Smooth muscle cell (in vitro differentiated cells): ENCODE measurements around the gene IGSF21. TPM values are rescaled to one million over a fixed set of nuclear protein-coding genes. Genes with fewer than 3 reads are reported as not detected.

ENCODE experiments used
- DNase-seq: peaks from one replicate; lab custom pipeline; 2025; ENCODE audit not compliant: unreplicated experiment; lab: John Stamatoyannopoulos, UW
- H2AFZ ChIP-seq: fragments of 200-600 bp; sonication (generic); 2 replicates; pipeline ENCODE4 v1.6.0; 2016; ENCODE audit warnings: antibody characterized with exemption, low read depth, mild to moderate bottlenecking
- H3F3A ChIP-seq: fragments of 200-600 bp; sonication (generic); 2 replicates; pipeline ENCODE4 v1.6.0; 2017; ENCODE audit warnings: antibody characterized with exemption, low read depth
- H3K27ac ChIP-seq: fragments of 200-600 bp; sonication (generic); 2 replicates; pipeline ENCODE4 v1.5.1; 2016; ENCODE audit warnings: low read depth, mild to moderate bottlenecking
- H3K27me3 ChIP-seq: fragments of 200-600 bp; sonication (generic); 2 replicates; pipeline ENCODE4 v1.6.1; 2016; ENCODE audit warnings: low read depth, mild to moderate bottlenecking
- H3K36me3 ChIP-seq: fragments of 200-600 bp; sonication (generic); 2 replicates; pipeline ENCODE4 v1.5.1; 2016; ENCODE audit warnings: low read depth
- H3K4me1 ChIP-seq: fragments of 200-600 bp; sonication (generic); 2 replicates; pipeline ENCODE4 v1.5.1; 2016; ENCODE audit warnings: low read depth
- H3K4me2 ChIP-seq: fragments of 200-600 bp; sonication (generic); 2 replicates; pipeline ENCODE4 v1.6.0; 2016; ENCODE audit warnings: mild to moderate bottlenecking
- H3K4me3 ChIP-seq: fragments of 200-600 bp; sonication (generic); 2 replicates; pipeline ENCODE4 v1.5.1; 2016; ENCODE audit warnings: mild to moderate bottlenecking
- H3K79me2 ChIP-seq: fragments of 200-600 bp; sonication (generic); 2 replicates; pipeline ENCODE4 v1.6.0; 2016; ENCODE audit warnings: low read depth, mild to moderate bottlenecking
- H3K9ac ChIP-seq: fragments of 200-600 bp; sonication (generic); 2 replicates; pipeline ENCODE4 v1.6.0; 2016; ENCODE audit warnings: low read depth
- H3K9me3 ChIP-seq: fragments of 200-600 bp; sonication (generic); replicated peaks from 2 replicates; pipeline ENCODE4 v1.5.1; 2016; ENCODE audit warnings: low read depth
- H4K20me1 ChIP-seq: fragments of 200-600 bp; sonication (generic); 2 replicates; pipeline ENCODE4 v1.6.0; 2016; ENCODE audit warnings: low read depth
- WGBS: methylation state at CpG from one replicate; pipeline ENCODE4 v1.1.7; 2016; ENCODE audit warnings: low lambda C conversion rate; 5-methylcytosine and 5-hydroxymethylcytosine counted together
- polyA plus RNA-seq: library from polyadenylated mRNA; unstranded; fragments of >200 nt; fragmentation: Nextera tagmentation; extraction: Ambion mirVana; gene quantifications from 2 replicates; pipeline ENCODE4 v1.2.1, GENCODE V29; 2016
- total RNA-seq: library from RNA; depleted of rRNA; stranded (reverse); fragments of >200 nt; gene quantifications from 2 replicates; pipeline ENCODE4 v1.2.3, GENCODE V29; 2014
- TF ChIP-seq, protein P1 (sequence below): fragments of 200-600 bp; sonication (generic); IDR thresholded peaks from 2 replicates; pipeline ENCODE4 v1.5.1; 2017; ENCODE audit warnings: borderline replicate concordance, mild to moderate bottlenecking, antibody characterized with exemption; ENCODE audit not compliant: insufficient read depth, poor library complexity, severe bottlenecking

IGSF21 gene
- total and polyA plus RNA-seq, 2 experiments from 2014 or later = not detected

DNA sequence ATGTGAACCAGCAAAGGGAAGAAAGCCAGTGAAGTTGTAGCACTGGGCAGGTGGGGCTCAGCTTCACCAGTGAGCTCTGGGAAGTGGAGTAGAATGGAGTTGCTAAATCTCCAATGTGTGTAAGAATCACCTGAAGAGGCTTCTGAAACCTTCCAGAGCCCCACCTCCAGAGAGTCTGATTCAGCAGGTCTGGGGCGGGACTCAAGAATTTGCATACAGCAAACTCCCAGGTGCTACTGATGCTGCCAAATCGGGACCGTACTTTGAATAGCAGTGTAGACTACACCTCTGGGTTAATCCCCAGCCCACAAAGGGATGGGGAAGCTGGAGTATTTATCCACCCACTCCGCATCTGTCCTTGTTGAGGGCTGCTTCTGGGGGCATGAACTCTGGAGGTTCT, 154.3 kb downstream of the IGSF21 start:
- Histone ChIP-seq H3K9ac (no peak overlapping the region), H2AFZ (no peak overlapping the region), H3K79me2 (no peaks in the 10 kb centered on the region), H3K4me2 (no peak overlapping the region), H3K36me3 (no peaks in the 10 kb centered on the region), H3K4me1 (no peaks in the 10 kb centered on the region), H3K9me3 (no peaks in the 10 kb centered on the region), H3K4me3 (no peak overlapping the region), H3F3A (no peaks in the 10 kb centered on the region), H3K27ac (no peak overlapping the region), H4K20me1 (no peaks in the 10 kb centered on the region), H3K27me3 (peaks cover 25% of the 10 kb centered on the region)
- DNase-seq = no peak
- 72% methylated on average over 4 of the region's 4 CpGs for WGBS
- TF ChIP-seq, protein P1, sequence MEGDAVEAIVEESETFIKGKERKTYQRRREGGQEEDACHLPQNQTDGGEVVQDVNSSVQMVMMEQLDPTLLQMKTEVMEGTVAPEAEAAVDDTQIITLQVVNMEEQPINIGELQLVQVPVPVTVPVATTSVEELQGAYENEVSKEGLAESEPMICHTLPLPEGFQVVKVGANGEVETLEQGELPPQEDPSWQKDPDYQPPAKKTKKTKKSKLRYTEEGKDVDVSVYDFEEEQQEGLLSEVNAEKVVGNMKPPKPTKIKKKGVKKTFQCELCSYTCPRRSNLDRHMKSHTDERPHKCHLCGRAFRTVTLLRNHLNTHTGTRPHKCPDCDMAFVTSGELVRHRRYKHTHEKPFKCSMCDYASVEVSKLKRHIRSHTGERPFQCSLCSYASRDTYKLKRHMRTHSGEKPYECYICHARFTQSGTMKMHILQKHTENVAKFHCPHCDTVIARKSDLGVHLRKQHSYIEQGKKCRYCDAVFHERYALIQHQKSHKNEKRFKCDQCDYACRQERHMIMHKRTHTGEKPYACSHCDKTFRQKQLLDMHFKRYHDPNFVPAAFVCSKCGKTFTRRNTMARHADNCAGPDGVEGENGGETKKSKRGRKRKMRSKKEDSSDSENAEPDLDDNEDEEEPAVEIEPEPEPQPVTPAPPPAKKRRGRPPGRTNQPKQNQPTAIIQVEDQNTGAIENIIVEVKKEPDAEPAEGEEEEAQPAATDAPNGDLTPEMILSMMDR = no peak

DNA sequence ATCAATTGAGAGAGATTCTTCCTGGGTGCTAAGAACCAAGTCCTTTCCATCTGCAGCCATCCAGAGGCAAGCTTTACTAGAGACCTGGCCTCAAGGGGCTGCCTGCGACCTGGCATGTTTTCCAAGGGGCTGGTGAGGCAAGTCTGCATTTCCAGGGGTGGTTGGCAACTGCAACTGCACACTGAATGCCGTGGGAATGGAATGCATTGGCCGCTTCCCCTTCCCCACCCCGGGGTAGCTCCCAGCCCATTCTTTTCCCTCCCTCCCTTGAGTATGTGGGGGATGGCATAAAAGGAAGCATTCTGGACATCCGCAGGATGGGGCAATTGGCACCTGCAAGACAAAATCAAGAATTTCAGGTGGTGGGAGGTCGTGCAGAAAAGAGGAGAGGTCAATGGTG, 155.1 kb downstream of the IGSF21 start:
- Histone ChIP-seq H3K4me3 (no peak overlapping the region), H3K27me3 (peaks cover 25% of the 10 kb centered on the region), H4K20me1 (no peaks in the 10 kb centered on the region), H3K9me3 (no peaks in the 10 kb centered on the region), H3K79me2 (no peaks in the 10 kb centered on the region), H3K36me3 (no peaks in the 10 kb centered on the region), H3K4me2 (no peak overlapping the region), H3K9ac (no peak overlapping the region), H3K27ac (no peak overlapping the region), H2AFZ (no peak overlapping the region), H3F3A (no peaks in the 10 kb centered on the region), H3K4me1 (no peaks in the 10 kb centered on the region)
- TF ChIP-seq, protein P1 = no peak
- 63% methylated on average over 6 of the region's 6 CpGs for WGBS
- no peak for DNase-seq

DNA sequence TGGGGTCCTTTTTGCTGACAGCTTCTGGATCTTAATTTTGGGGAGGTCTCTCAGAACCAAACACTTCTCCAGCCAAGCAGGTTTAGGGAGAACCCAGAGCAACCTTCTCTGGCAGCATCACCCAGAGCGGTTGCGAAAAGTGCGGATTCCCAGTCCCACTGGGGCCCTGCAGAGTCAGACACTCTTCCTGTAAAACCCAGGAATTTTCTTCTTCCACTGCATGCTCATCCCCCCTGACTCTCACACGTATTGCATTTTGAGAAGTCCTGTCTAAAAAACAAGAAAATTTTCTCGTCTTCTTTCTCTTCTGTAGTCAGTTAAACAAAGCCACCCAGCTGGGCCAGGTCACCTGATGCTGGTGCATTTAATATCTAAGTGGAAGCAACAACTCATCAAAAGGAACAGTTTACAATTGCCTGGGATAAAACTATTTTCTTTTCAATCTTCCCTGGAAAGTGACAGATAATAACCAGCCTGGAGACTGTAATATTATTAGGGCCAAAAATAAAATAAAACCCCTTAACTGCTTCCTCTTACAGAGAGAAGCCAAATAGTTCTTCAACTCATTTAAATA, 156.0 kb downstream of the IGSF21 start:
- no peak overlapping the region for H2AFZ ChIP-seq
- no peaks in the 10 kb centered on the region for H3K4me1 ChIP-seq
- TF ChIP-seq, protein P1 = no peak
- H3K27ac ChIP-seq = no peak overlapping the region
- H3K9ac ChIP-seq = no peak overlapping the region
- no peaks in the 10 kb centered on the region for H3K79me2 ChIP-seq
- peaks cover 25% of the 10 kb centered on the region for H3K27me3 ChIP-seq
- no peaks in the 10 kb centered on the region for H4K20me1 ChIP-seq
- H3K4me3 ChIP-seq = no peak overlapping the region
- H3K4me2 ChIP-seq = no peak overlapping the region
- WGBS = 71% methylated on average over 5 of the region's 5 CpGs
- no peaks in the 10 kb centered on the region for H3K36me3 ChIP-seq
- DNase-seq = no peak
- no peaks in the 10 kb centered on the region for H3F3A ChIP-seq
- H3K9me3 ChIP-seq = no peaks in the 10 kb centered on the region

DNA sequence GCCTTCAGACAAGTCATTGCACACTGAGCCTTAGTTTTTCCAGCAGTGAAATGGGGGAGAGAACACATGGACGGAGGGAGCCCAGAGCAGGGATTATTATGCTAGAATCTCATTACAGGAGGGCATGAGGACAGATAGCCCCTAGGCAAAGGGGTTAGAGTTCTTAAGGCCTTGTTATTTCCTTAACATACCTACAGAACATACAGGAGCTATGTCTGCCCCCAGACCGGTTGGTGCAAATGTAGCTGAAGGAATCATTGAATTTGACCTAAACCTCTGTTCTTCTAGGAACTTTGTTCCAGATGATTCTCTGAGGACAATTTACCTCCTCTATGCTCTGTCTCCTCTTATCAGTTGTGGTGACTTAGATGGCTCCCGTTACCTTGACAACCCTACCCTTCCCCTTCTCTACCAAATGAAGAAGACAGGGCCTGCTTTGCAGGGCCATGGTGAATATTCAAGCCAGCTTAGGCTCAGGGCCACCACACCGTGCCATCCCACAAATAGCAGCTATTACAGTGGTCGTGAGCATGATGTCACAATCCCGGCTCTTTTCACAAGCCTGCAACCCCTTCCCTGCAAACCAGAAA, 156.9 kb downstream of the IGSF21 start:
- 66% methylated on average over 6 of the region's 6 CpGs for WGBS

More for the DNA sequence above, 156.9 kb downstream of the IGSF21 start:
- H3K4me1 ChIP-seq = no peaks in the 10 kb centered on the region
- TF ChIP-seq, protein P1 = no peak
- DNase-seq = no peak
- no peaks in the 10 kb centered on the region for H3K79me2 ChIP-seq
- H3K4me2 ChIP-seq = no peak overlapping the region
- no peaks in the 10 kb centered on the region for H4K20me1 ChIP-seq
- H3K36me3 ChIP-seq = no peaks in the 10 kb centered on the region
- H3K9ac ChIP-seq = no peak overlapping the region
- no peaks in the 10 kb centered on the region for H3F3A ChIP-seq
- no peak overlapping the region for H2AFZ ChIP-seq
- no peaks in the 10 kb centered on the region for H3K9me3 ChIP-seq
- no peak overlapping the region for H3K27ac ChIP-seq
- H3K27me3 ChIP-seq = peaks cover 29% of the 10 kb centered on the region
- H3K4me3 ChIP-seq = no peak overlapping the region
